ENCODE results near the gene SLC9A6.
A peak's percentile ranks its signal among the peaks of the same experiment; 100 is the strongest.

SLC9A6 gene

DNA sequence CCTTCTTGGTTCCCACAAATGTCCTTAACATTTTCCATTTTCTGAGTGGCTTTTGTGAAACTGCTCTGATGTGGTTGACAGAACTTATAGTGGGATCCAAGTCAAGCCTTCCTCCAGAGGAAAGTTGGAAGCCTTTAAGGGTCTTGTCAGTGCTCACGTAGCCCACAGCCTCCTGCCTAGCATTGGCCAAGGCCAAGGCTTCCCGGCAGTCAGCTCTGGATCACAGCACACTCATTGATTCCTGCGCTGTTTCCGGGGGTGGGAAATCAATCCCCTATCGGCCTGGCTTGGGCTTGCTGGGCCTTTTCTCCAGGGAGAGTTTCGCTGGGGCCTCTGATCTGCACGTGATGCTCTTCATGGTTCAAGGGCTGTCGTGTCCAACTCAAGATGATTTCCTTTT lies 76.1 kb downstream of the SLC9A6 start:
- H3K4me1 ChIP-seq (ENCODE audit: control insufficient read depth, insufficient read depth, low read length) = peaks cover 20% of the 10 kb centered on the region
- no peak overlapping the region for H3K4me3 ChIP-seq (ENCODE audit: low read depth, low read length)
- no peaks in the 10 kb centered on the region for H3K36me3 ChIP-seq (ENCODE audit: control insufficient read depth in 2 of 2, insufficient read depth in 1 of 2, low read length in 2 of 2)
- ChIA-PET CTCF (interaction anchor here (0.7 to 1.0 kb wide), 2 partner anchors 10 to 82 kb away, joined by 3 read pairs; no protein-coding TSS in a partner anchor), POLR2A (no interaction called here)
- peak overlapping the region; percentile 40; the same call in 1 of the 2 replicates for H3K27ac ChIP-seq (ENCODE audit: extremely low read depth, low read depth, low read length)
- TF ChIP-seq, protein P1, sequence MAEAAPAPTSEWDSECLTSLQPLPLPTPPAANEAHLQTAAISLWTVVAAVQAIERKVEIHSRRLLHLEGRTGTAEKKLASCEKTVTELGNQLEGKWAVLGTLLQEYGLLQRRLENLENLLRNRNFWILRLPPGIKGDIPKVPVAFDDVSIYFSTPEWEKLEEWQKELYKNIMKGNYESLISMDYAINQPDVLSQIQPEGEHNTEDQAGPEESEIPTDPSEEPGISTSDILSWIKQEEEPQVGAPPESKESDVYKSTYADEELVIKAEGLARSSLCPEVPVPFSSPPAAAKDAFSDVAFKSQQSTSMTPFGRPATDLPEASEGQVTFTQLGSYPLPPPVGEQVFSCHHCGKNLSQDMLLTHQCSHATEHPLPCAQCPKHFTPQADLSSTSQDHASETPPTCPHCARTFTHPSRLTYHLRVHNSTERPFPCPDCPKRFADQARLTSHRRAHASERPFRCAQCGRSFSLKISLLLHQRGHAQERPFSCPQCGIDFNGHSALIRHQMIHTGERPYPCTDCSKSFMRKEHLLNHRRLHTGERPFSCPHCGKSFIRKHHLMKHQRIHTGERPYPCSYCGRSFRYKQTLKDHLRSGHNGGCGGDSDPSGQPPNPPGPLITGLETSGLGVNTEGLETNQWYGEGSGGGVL (tag by site-specific recombination; IDR thresholded peaks at IDR 0.05) = no peak
- TF ChIP-seq ZNF629 (tag by site-specific recombination; IDR thresholded peaks at IDR 0.05) = no peak
- no peak for TF ChIP-seq KLF9 (tag by site-specific recombination; IDR thresholded peaks at IDR 0.05; ENCODE audit: low read depth)
- TF ChIP-seq ZNF394 (tag by site-specific recombination; IDR thresholded peaks at IDR 0.05; ENCODE audit: borderline replicate concordance) = no peak
- no peak for TF ChIP-seq ZNF223 (tag by site-specific recombination; IDR thresholded peaks at IDR 0.05)
- no peak for TF ChIP-seq ZNF341 (tag by site-specific recombination; IDR thresholded peaks at IDR 0.05; ENCODE audit: low read depth)
- TF ChIP-seq SCRT2 (tag by site-specific recombination; IDR thresholded peaks at IDR 0.05) = no peak
- no peaks in the 10 kb centered on the region for H3K9me3 ChIP-seq (ENCODE audit: control insufficient read depth, insufficient read depth, low read depth, low read length)

DNA sequence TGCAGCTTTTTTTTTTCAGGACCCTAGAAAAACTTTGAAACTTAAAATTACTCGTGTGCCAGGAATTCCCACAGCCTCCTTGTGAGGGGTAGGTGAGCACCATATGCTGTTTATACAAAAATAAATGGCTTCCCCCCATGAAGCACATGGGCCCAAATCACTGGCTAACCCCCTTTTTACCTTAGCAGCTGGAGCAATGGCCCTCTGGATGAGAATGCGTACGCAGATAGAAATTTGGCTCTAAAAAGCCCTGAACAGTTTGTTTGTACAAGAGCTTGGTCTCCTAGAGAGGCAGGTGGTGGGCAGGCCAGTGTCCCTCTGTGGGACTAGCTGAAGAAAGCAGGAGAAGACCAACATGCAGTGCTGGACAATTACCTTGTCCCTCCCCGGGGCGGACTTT lies 76.5 kb downstream of the SLC9A6 start:
- ChIA-PET POLR2A (no interaction called here), CTCF (interaction anchor here (0.7 to 1.0 kb wide), 2 partner anchors 10 to 83 kb away, joined by 3 read pairs; no protein-coding TSS in a partner anchor)
- Histone ChIP-seq H3K4me3 (ENCODE audit: low read depth, low read length) (no peak overlapping the region), H3K36me3 (ENCODE audit: control insufficient read depth in 2 of 2, insufficient read depth in 1 of 2, low read length in 2 of 2) (no peaks in the 10 kb centered on the region), H3K27ac (ENCODE audit: extremely low read depth, low read depth, low read length) (peak overlapping the region; percentile 40; the same call in 1 of the 2 replicates), H3K4me1 (ENCODE audit: control insufficient read depth, insufficient read depth, low read length) (peaks cover 17% of the 10 kb centered on the region), H3K9me3 (ENCODE audit: control insufficient read depth, insufficient read depth, low read depth, low read length) (no peaks in the 10 kb centered on the region)
- TF ChIP-seq, protein P2, sequence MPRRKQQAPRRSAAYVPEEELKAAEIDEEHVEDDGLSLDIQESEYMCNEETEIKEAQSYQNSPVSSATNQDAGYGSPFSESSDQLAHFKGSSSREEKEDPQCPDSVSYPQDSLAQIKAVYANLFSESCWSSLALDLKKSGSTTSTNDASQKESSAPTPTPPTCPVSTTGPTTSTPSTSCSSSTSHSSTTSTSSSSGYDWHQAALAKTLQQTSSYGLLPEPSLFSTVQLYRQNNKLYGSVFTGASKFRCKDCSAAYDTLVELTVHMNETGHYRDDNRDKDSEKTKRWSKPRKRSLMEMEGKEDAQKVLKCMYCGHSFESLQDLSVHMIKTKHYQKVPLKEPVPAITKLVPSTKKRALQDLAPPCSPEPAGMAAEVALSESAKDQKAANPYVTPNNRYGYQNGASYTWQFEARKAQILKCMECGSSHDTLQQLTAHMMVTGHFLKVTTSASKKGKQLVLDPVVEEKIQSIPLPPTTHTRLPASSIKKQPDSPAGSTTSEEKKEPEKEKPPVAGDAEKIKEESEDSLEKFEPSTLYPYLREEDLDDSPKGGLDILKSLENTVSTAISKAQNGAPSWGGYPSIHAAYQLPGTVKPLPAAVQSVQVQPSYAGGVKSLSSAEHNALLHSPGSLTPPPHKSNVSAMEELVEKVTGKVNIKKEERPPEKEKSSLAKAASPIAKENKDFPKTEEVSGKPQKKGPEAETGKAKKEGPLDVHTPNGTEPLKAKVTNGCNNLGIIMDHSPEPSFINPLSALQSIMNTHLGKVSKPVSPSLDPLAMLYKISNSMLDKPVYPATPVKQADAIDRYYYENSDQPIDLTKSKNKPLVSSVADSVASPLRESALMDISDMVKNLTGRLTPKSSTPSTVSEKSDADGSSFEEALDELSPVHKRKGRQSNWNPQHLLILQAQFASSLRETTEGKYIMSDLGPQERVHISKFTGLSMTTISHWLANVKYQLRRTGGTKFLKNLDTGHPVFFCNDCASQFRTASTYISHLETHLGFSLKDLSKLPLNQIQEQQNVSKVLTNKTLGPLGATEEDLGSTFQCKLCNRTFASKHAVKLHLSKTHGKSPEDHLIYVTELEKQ (tag by site-specific recombination; IDR thresholded peaks at IDR 0.05; ENCODE audit: borderline replicate concordance) = no peak
- TF ChIP-seq ZNF311 (tag by site-specific recombination; IDR thresholded peaks at IDR 0.05; ENCODE audit: borderline replicate concordance) = no peak
- TF ChIP-seq KLF10 (tag by site-specific recombination; IDR thresholded peaks at IDR 0.05) = no peak
- TF ChIP-seq ZNF473 (tag by site-specific recombination; IDR thresholded peaks at IDR 0.05) = no peak
- TF ChIP-seq, protein P3, sequence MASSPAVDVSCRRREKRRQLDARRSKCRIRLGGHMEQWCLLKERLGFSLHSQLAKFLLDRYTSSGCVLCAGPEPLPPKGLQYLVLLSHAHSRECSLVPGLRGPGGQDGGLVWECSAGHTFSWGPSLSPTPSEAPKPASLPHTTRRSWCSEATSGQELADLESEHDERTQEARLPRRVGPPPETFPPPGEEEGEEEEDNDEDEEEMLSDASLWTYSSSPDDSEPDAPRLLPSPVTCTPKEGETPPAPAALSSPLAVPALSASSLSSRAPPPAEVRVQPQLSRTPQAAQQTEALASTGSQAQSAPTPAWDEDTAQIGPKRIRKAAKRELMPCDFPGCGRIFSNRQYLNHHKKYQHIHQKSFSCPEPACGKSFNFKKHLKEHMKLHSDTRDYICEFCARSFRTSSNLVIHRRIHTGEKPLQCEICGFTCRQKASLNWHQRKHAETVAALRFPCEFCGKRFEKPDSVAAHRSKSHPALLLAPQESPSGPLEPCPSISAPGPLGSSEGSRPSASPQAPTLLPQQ (tag by site-specific recombination; IDR thresholded peaks at IDR 0.05) = no peak
- TF ChIP-seq TCF7L2 (IDR thresholded peaks at IDR 0.05; ENCODE audit: borderline replicate concordance, low read depth, low read length) = no peak
- no peak for TF ChIP-seq ZNF791 (tag by site-specific recombination; IDR thresholded peaks at IDR 0.05)
- TF ChIP-seq ZBTB17 (tag by site-specific recombination; IDR thresholded peaks at IDR 0.05) = no peak
- no peak for TF ChIP-seq ZNF843 (tag by site-specific recombination; IDR thresholded peaks at IDR 0.05)
- TF ChIP-seq, protein P4, sequence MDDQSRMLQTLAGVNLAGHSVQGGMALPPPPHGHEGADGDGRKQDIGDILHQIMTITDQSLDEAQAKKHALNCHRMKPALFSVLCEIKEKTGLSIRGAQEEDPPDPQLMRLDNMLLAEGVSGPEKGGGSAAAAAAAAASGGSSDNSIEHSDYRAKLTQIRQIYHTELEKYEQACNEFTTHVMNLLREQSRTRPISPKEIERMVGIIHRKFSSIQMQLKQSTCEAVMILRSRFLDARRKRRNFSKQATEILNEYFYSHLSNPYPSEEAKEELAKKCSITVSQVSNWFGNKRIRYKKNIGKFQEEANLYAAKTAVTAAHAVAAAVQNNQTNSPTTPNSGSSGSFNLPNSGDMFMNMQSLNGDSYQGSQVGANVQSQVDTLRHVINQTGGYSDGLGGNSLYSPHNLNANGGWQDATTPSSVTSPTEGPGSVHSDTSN (CRISPR knock-in tag; IDR thresholded peaks at IDR 0.05) = no peak
- no peak for TF ChIP-seq HOXD13 (CRISPR knock-in tag; IDR thresholded peaks at IDR 0.05; ENCODE audit: borderline replicate concordance)
- no peak for TF ChIP-seq ZNF391 (tag by site-specific recombination; IDR thresholded peaks at IDR 0.05; ENCODE audit: borderline replicate concordance, low read depth)
- TF ChIP-seq, protein P5, sequence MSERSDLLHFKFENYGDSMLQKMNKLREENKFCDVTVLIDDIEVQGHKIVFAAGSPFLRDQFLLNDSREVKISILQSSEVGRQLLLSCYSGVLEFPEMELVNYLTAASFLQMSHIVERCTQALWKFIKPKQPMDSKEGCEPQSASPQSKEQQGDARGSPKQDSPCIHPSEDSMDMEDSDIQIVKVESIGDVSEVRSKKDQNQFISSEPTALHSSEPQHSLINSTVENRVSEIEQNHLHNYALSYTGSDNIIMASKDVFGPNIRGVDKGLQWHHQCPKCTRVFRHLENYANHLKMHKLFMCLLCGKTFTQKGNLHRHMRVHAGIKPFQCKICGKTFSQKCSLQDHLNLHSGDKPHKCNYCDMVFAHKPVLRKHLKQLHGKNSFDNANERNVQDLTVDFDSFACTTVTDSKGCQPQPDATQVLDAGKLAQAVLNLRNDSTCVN (tag by site-specific recombination; optimal IDR thresholded peaks at IDR 0.05) = no peak
- TF ChIP-seq BCL11A (tag by site-specific recombination; IDR thresholded peaks at IDR 0.05; ENCODE audit: low read depth) = no peak
